Vagina (tissue), 2 donors: ENCODE data around the gene CPT2. TPM values are rescaled to one million over a fixed set of nuclear protein-coding genes. Genes with fewer than 3 reads are reported as not detected.

ENCODE experiments used
- DNase-seq, 2 donors: peaks; one replicate each; pipeline ENCODE4 v3.0.0-alpha.2; 2017; ENCODE audit errors: extremely low spot score in 2 of 2
- H3K27ac ChIP-seq: fragments of 200-600 bp; sonication (generic); one replicate; pipeline ENCODE4 v1.5.1; 2019
- H3K27me3 ChIP-seq: fragments of 200-600 bp; sonication (generic); one replicate; pipeline ENCODE4 v1.5.1; 2019
- H3K36me3 ChIP-seq, 2 donors: fragments of 200-600 bp; sonication (generic); one replicate each; pipeline ENCODE4 v1.5.1; 2017 to 2019
- H3K4me1 ChIP-seq: fragments of 200-600 bp; sonication (generic); one replicate; pipeline ENCODE4 v1.5.1; 2019
- H3K4me3 ChIP-seq, 2 donors: fragments of 200-600 bp; sonication (generic); 1 replicate in 1 of 2; 2 replicates in 1 of 2; pipeline ENCODE4 v1.5.1; 2016 to 2019
- H3K9me3 ChIP-seq: fragments of 200-600 bp; sonication (generic); one replicate; pipeline ENCODE4 v1.5.1; 2019
- POLR2A ChIP-seq, 2 donors: fragments of 450-650 bp; IDR thresholded peaks; one replicate each; pipeline ENCODE4 v1.6.1; 2017; ENCODE audit warnings: antibody characterized with exemption in 2 of 2, mild to moderate bottlenecking in 2 of 2, moderate library complexity in 2 of 2
- POLR2AphosphoS5 ChIP-seq, 2 donors: sonication (generic); formaldehyde crosslinking; IDR thresholded peaks; one replicate each; pipeline ENCODE4 v1.9.0; 2017; ENCODE audit warnings: antibody characterized with exemption in 2 of 2, mild to moderate bottlenecking in 2 of 2, low read depth in 1 of 2; ENCODE audit not compliant: insufficient read depth in 1 of 2
- intact Hi-C: fragments of 100-400 bp; cut with DNase I; formaldehyde crosslinking; loops from one replicate; pipeline ENCODE4 v1.15.1; 2023
- total RNA-seq: library from RNA; depleted of rRNA; stranded (reverse); fragments of >200 nt; gene quantifications from one replicate; pipeline ENCODE4 v1.2.3, GENCODE V29; 2016
- TF ChIP-seq, protein P1 (sequence below), 3 experiments: fragments of 450-650 bp in 2 of 3; fragments of 200-600 bp in 1 of 3; sonication (generic) in 1 of 3; IDR thresholded peaks; one replicate each; pipeline ENCODE4 v1.5.1; 2017 to 2019; ENCODE audit warnings: antibody characterized with exemption in 3 of 3, mild to moderate bottlenecking in 2 of 3, moderate library complexity in 2 of 3

CPT2 gene
- total RNA-seq, 1 donor from 2014 or later: 16.7 TPM

DNA sequence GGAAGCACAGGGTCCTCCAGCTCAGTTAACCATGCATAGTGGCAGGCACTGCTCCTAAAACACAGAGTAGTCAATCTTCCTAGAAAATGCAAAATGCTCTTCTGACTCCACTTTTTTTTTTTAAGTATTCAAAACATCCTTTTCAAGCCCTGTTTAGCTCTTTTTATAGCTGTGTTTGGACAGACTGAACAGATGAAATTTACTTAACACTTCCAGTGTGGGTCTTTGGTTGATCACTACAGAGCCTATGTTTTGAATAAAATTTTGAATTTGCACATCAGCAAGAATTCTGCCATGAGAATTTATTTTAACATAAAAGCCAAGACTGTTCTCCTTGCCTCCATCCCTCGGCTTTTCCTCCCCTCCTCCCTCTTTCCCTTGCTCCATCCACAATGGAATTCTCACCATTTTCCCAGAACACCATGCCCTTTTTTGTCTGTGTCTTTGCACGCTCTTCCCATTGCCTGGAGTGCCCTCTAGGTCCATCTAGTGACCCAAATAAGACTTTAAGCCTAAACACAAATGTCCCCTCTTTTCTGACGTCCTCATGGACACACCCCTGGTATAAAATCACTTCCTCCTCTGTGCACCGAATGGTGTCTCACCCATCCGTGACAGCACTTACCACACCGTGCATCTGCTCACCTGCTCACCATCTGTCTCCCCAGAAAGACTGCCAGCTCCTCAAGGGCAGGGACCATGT is 24.0 kb upstream of the CPT2 start:
- H3K27ac ChIP-seq: peak overlapping the region; percentile 56
- intact Hi-C loops: no loop called here

DNA sequence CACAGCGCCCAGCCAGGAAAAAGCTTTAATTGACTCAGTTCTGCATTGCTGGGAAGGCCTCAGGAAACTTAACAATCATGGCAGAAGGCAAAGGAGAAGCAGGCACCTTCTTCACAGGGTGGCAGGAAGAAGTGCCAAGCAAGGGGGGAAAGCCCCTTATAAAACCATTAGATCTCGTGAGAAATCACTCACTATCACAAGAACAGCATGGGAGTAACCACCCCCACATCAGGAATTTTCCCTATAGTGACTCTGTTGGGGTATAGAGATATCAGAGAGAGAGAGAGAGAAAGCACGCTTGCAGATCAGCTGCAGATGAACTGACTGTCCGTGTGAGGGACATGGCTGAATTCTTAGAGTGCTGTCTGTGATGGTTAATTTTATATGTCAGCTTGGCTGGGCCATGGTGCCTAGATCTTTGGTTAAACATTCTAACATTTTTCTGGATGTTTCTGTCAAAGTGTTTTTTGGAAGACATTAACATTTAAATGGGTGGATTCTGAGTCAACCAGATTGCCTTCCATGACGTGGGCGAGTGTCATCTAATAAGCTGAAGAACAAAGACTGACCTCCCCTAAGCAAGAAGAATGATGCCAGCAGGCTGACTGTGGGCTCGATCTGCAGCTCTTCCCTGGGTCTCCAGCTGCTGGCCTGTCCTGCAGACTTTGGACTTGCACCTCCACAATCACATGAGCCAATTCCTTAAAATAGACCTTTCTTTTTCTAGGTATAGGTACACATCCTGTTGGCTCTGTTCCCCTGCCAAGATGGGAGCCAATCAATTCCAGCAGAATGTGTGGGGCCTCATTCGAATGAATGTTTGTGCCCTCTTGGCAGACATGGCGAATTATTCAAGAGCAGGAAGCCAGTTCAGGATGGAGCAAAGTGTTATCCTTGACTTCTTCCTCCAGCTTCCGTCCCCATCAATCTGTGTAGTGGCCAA is 21.4 kb upstream of the CPT2 start:
- Histone ChIP-seq H3K36me3 (no peaks in the 10 kb centered on the region), H3K9me3 (no peaks in the 10 kb centered on the region), H3K4me3 (no peak overlapping the region), H3K27ac (peak overlapping the region; percentile 76), H3K27me3 (no peaks in the 10 kb centered on the region), H3K4me1 (peaks cover 11% of the 10 kb centered on the region)
- DNase-seq: no peak
- intact Hi-C loops: no loop called here
- TF ChIP-seq POLR2A (IDR thresholded peaks at IDR 0.05) (no peak), POLR2AphosphoS5 (IDR thresholded peaks at IDR 0.05; ENCODE audit: insufficient read depth in 1 of 2, low read depth in 1 of 2) (no peak)
- TF ChIP-seq, protein P1, sequence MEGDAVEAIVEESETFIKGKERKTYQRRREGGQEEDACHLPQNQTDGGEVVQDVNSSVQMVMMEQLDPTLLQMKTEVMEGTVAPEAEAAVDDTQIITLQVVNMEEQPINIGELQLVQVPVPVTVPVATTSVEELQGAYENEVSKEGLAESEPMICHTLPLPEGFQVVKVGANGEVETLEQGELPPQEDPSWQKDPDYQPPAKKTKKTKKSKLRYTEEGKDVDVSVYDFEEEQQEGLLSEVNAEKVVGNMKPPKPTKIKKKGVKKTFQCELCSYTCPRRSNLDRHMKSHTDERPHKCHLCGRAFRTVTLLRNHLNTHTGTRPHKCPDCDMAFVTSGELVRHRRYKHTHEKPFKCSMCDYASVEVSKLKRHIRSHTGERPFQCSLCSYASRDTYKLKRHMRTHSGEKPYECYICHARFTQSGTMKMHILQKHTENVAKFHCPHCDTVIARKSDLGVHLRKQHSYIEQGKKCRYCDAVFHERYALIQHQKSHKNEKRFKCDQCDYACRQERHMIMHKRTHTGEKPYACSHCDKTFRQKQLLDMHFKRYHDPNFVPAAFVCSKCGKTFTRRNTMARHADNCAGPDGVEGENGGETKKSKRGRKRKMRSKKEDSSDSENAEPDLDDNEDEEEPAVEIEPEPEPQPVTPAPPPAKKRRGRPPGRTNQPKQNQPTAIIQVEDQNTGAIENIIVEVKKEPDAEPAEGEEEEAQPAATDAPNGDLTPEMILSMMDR (IDR thresholded peaks at IDR 0.05): no peak

More for the DNA sequence above, 24.0 kb upstream of the CPT2 start:
- H3K27me3 ChIP-seq: no peaks in the 10 kb centered on the region
- H3K36me3 ChIP-seq: no peaks in the 10 kb centered on the region
- H3K9me3 ChIP-seq: no peaks in the 10 kb centered on the region
- H3K4me3 ChIP-seq: no peak overlapping the region
- peaks cover 11% of the 10 kb centered on the region for H3K4me1 ChIP-seq
- DNase-seq: no peak
- TF ChIP-seq, protein P1 (IDR thresholded peaks at IDR 0.05): no peak
- no peak for TF ChIP-seq POLR2A (IDR thresholded peaks at IDR 0.05)

DNA sequence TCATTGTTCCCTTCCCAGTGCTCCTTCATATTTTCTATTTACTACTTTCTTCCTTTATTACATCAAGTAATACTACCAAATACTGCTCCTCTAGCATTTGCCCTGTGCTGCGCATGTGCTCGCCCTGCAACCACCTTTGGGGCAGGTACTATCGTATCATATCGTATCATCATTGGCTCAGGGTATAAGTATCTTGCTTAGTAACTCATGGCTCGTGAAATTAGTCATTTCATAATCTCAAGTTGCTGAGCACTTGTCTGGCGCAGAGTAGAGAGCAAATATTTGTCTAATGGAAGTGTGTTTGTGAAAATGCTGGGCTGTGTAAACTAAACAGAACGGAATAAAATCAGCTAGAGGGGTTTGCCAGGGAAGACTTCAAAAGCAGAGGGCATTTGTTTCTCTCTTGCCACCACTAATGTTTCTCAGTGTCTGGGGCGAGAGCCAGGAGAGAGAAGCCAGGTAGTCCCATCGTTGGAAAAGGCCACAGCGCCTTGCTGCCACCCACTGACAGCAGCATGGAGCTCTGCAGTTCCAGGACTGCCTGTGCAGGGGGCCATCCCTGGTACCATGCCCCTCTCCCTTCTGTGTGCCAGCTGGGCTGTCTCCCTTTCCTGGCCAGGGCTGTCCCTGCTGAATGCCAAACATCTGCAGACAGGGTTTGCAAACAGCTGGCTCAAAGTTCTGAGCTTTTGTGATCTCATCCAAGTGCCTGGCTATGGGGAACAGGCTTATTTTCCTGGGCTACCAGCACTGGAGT is 20.0 kb upstream of the CPT2 start:
- H3K9me3 ChIP-seq: no peaks in the 10 kb centered on the region
- intact Hi-C loops: no loop called here
- no peaks in the 10 kb centered on the region for H3K36me3 ChIP-seq
- TF ChIP-seq, protein P1 (IDR thresholded peaks at IDR 0.05): no peak
- no peak for TF ChIP-seq POLR2A (IDR thresholded peaks at IDR 0.05)
- peak in 1 of 2 donors; percentile 31 for TF ChIP-seq POLR2AphosphoS5 (IDR thresholded peaks at IDR 0.05; ENCODE audit: insufficient read depth in 1 of 2, low read depth in 1 of 2)
- no peak for DNase-seq
- H3K27ac ChIP-seq: peak overlapping the region; percentile 76
- peaks cover 14% of the 10 kb centered on the region for H3K4me1 ChIP-seq
- H3K4me3 ChIP-seq: no peak overlapping the region
- no peaks in the 10 kb centered on the region for H3K27me3 ChIP-seq

DNA sequence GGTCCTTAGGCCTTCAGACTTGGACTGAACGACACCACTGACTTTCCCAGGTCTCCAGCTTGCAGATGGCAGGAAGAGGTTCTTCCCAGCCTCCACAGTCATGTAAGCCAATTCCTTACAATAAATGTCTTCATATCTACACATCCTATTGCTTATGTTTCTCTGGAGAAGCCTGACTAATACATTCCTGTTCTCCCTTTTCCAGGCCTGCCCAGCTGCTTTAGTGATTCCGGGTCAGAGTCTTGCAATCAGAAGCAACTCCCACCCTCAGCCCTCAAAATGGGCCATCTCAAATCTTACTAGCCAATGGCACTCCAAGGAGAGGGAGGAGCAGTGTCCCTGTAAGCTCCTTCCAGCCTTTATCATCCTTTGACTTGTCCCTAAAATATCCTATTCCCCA is 16.4 kb upstream of the CPT2 start:
- H3K36me3 ChIP-seq: no peaks in the 10 kb centered on the region
- no peaks in the 10 kb centered on the region for H3K9me3 ChIP-seq
- no peak for TF ChIP-seq POLR2AphosphoS5 (IDR thresholded peaks at IDR 0.05; ENCODE audit: insufficient read depth in 1 of 2, low read depth in 1 of 2)
- TF ChIP-seq, protein P1 (IDR thresholded peaks at IDR 0.05): no peak
- no peak for TF ChIP-seq POLR2A (IDR thresholded peaks at IDR 0.05)
- no peaks in the 10 kb centered on the region for H3K27me3 ChIP-seq
- intact Hi-C loops: loop anchor here (10.0 kb wide), 1 partner anchor 275 kb away; no protein-coding TSS in a partner anchor
- H3K4me1 ChIP-seq: peaks cover 23% of the 10 kb centered on the region
- no peak overlapping the region for H3K4me3 ChIP-seq
- no peak overlapping the region for H3K27ac ChIP-seq
- DNase-seq: no peak
